K562 (cell line): ENCODE data around the gene IRS1. TPM values are rescaled to one million over a fixed set of nuclear protein-coding genes. Genes with fewer than 3 reads are reported as not detected.

ENCODE experiments used
- CREM ChIP-seq: IDR thresholded peaks from 2 replicates; pipeline ENCODE4 v1.6.1; 2014; ENCODE audit warnings: antibody characterized with exemption, low read depth
- CSDE1 ChIP-seq, 2 experiments: fragments of 450-650 bp; IDR thresholded peaks; 2 replicates each; pipeline ENCODE4 v1.6.1; 2016; ENCODE audit warnings: mild to moderate bottlenecking in 1 of 2
- CTCF ChIP-seq, 3 experiments: IDR thresholded peaks in 2 of 3; conservative IDR thresholded peaks in 1 of 3; 2 replicates each; pipeline ENCODE4 v1.5.1; 2011 to 2012; ENCODE audit warnings: low read length in 3 of 3, mild to moderate bottlenecking in 3 of 3, control low read depth in 2 of 3, improper control_type of control experiment in 1 of 3, inconsistent platforms in 1 of 3, low read depth in 1 of 3, mixed read lengths in 1 of 3, moderate library complexity in 1 of 3; ENCODE audit not compliant: insufficient read depth in 2 of 3
- E2F1 ChIP-seq: sonication (generic); formaldehyde crosslinking; IDR thresholded peaks from 2 replicates; pipeline ENCODE4 v1.8.1; 2023; ENCODE audit warnings: mild to moderate bottlenecking, missing genetic modification reagents, moderate library complexity
- E2F3 ChIP-seq: fragments of 250-450 bp; sonication (Bioruptor Pico); IDR thresholded peaks from 2 replicates; pipeline ENCODE4 v1.4.0; 2020; ENCODE audit warnings: mild to moderate bottlenecking
- GATAD2A ChIP-seq: fragments of 450-650 bp; IDR thresholded peaks from 2 replicates; pipeline ENCODE4 v1.6.1; 2017
- ILF3 ChIP-seq: fragments of 450-650 bp; IDR thresholded peaks from 2 replicates; pipeline ENCODE4 v1.6.1; 2018; ENCODE audit warnings: antibody characterized with exemption, mild to moderate bottlenecking, moderate library complexity, borderline replicate concordance
- KAT2B ChIP-seq: IDR thresholded peaks from one replicate; pipeline ENCODE4 v1.6.1; 2012; ENCODE audit warnings: low read depth, mild to moderate bottlenecking, control low read depth, inconsistent platforms, low read length, moderate library complexity
- LCOR ChIP-seq: sonication (generic); formaldehyde crosslinking; IDR thresholded peaks from 2 replicates; pipeline ENCODE4 v1.8.0; 2022; ENCODE audit warnings: mild to moderate bottlenecking, missing genetic modification reagents
- MTA2 ChIP-seq: fragments of 450-650 bp; IDR thresholded peaks from 2 replicates; pipeline ENCODE4 v1.6.1; 2016; ENCODE audit warnings: low read depth
- NCOA1 ChIP-seq: fragments of 450-650 bp; IDR thresholded peaks from 2 replicates; pipeline ENCODE4 v1.6.1; 2016; ENCODE audit warnings: low read depth
- NCOA2 ChIP-seq, 2 experiments: fragments of 450-650 bp; IDR thresholded peaks; 2 replicates each; pipeline ENCODE4 v1.6.1; 2018; ENCODE audit warnings: mild to moderate bottlenecking in 2 of 2, moderate library complexity in 1 of 2; ENCODE audit not compliant: partially characterized antibody in 2 of 2
- NCOA6 ChIP-seq: fragments of 450-650 bp; IDR thresholded peaks from 2 replicates; pipeline ENCODE4 v1.6.1; 2017; ENCODE audit warnings: mild to moderate bottlenecking
- NR2C2 ChIP-seq, 2 experiments: fragments of 200-800 bp in 1 of 2; sonication (Bioruptor generic) in 1 of 2; sonication (generic) in 1 of 2; formaldehyde crosslinking in 1 of 2; IDR thresholded peaks; 2 replicates each; pipeline versions ENCODE4 v1.6.1 to v1.8.0; 2016 to 2022; ENCODE audit warnings: mild to moderate bottlenecking in 1 of 2, missing compliant biosample characterization in 1 of 2, missing genetic modification characterization in 1 of 2, missing genetic modification reagents in 1 of 2
- PATZ1 ChIP-seq: fragments of 250-450 bp; sonication (Bioruptor Pico); IDR thresholded peaks from 2 replicates; pipeline ENCODE4 v1.5.0; 2020; ENCODE audit warnings: mild to moderate bottlenecking, borderline replicate concordance
- RNF219 ChIP-seq: fragments of 250-450 bp; sonication (Bioruptor Pico); IDR thresholded peaks from 2 replicates; pipeline ENCODE4 v1.5.0; 2022; ENCODE audit warnings: mild to moderate bottlenecking
- SIN3B ChIP-seq: fragments of 450-650 bp; IDR thresholded peaks from 2 replicates; pipeline ENCODE4 v1.6.1; 2017; ENCODE audit warnings: low read depth, mild to moderate bottlenecking, moderate library complexity
- SUPT5H ChIP-seq: fragments of 450-650 bp; IDR thresholded peaks from 2 replicates; pipeline ENCODE4 v1.6.1; 2016
- ZBTB7A ChIP-seq: IDR thresholded peaks from 2 replicates; pipeline ENCODE4 v1.6.1; 2011; ENCODE audit warnings: low read depth, mild to moderate bottlenecking, low read length, moderate library complexity, borderline replicate concordance; ENCODE audit not compliant: control insufficient read depth
- ZNF134 ChIP-seq: fragments of 250-450 bp; sonication (Bioruptor Pico); conservative IDR thresholded peaks from 2 replicates; pipeline ENCODE4 v1.4.0; 2020
- ZNF232 ChIP-seq: sonication (generic); formaldehyde crosslinking; IDR thresholded peaks from 2 replicates; pipeline ENCODE4 v1.8.0; 2022; ENCODE audit warnings: mild to moderate bottlenecking, missing genetic modification reagents
- ZNF316 ChIP-seq: fragments of 450-650 bp; IDR thresholded peaks from 2 replicates; pipeline ENCODE4 v1.6.1; 2016
- ZNF707 ChIP-seq: fragments of 250-450 bp; sonication (Bioruptor Pico); conservative IDR thresholded peaks from 2 replicates; pipeline ENCODE4 v1.8.0; 2022; ENCODE audit warnings: inconsistent platforms, mild to moderate bottlenecking, moderate library complexity
- polyA plus RNA-seq, 8 experiments: library from polyadenylated mRNA; depleted of rRNA in 4 of 8; stranded (reverse) in 5 of 8; unstranded in 3 of 8; fragments of >200 nt; fragmentation: Nextera tagmentation in 2 of 8; fragmentation: Illumina TruSeq in 1 of 8; extraction: Ambion mirVana in 2 of 8; extraction: Trizol in 1 of 8; gene quantifications; 2 replicates each; pipeline versions ENCODE4 v1.2.1 to v1.2.3, GENCODE V29; 2011 to 2014; ENCODE audit warnings: inconsistent platforms in 1 of 8, missing spikeins in 1 of 8
- total RNA-seq, 7 experiments: library from RNA; depleted of rRNA in 6 of 7; stranded (reverse); fragments of >200 nt in 6 of 7; fragmentation: Illumina TruSeq in 2 of 7; extraction: Trizol in 2 of 7; gene quantifications; 2 replicates each; pipeline versions ENCODE4 v1.2.1 to v1.2.3, GENCODE V29; 2011 to 2021; ENCODE audit warnings: low replicate concordance in 1 of 7

IRS1 gene
- total and polyA plus RNA-seq, 9 of the 15 experiments (the other 6 are each of a cell fraction or from before 2014, with no cell fraction given): under 0.01 to 0.31 (median 0.08) TPM; not detected in 1

- TF ChIP-seq E2F1 (CRISPR knock-in tag) (no peak), CREM (no peak), NR2C2 (CRISPR knock-in tag; IDR thresholded peaks at IDR 0.05) (no peak), NR2C2 (tag; IDR thresholded peaks at IDR 0.05) (peak; percentile 43; the same call in 1 of the 2 replicates), ZBTB7A (peak; percentile 79; the same call in 1 of the 2 replicates), GATAD2A (no peak), PATZ1 (CRISPR knock-in tag) (no peak), CSDE1 (IDR thresholded peaks at IDR 0.05) (no peak), NCOA2 (IDR thresholded peaks at IDR 0.05; ENCODE audit: partially characterized antibody in 2 of 2) (no peak), LCOR (CRISPR knock-in tag) (no peak), ZNF707 (CRISPR knock-in tag) (no peak), ZNF134 (CRISPR knock-in tag) (no peak), CTCF (IDR thresholded peaks at IDR 0.05 in 2 of 3, conservative IDR thresholded peaks at IDR 0.05 in 1 of 3; ENCODE audit: insufficient read depth in 2 of 3, low read depth in 1 of 3, low read length in 3 of 3) (0 out of 6 replicates have a peak, but pooled peaks of 1 of the 3 experiments have one; percentile 3), SUPT5H (peak; percentile 59; the same call in 1 of the 2 replicates), ILF3 (no peak), ZNF232 (no peak), MTA2 (no peak), ZNF316 (no peak), NCOA1 (no peak), KAT2B (no peak), RNF219 (no peak), SIN3B (no peak), E2F3 (CRISPR knock-in tag) (no peak), NCOA6 (no peak)
Observed at GRCh38 chr2:226791487-226792081, 8.0 kb downstream of the IRS1 start (continued).
